ENCODE results near the gene HNRNPAB. TPM values are rescaled to one million over a fixed set of nuclear protein-coding genes. Genes with fewer than 3 reads are reported as not detected.

Gene HNRNPAB
- total RNA-seq, 4 donors from 2014 or later = 115 to 199 (median 169) TPM

DNA sequence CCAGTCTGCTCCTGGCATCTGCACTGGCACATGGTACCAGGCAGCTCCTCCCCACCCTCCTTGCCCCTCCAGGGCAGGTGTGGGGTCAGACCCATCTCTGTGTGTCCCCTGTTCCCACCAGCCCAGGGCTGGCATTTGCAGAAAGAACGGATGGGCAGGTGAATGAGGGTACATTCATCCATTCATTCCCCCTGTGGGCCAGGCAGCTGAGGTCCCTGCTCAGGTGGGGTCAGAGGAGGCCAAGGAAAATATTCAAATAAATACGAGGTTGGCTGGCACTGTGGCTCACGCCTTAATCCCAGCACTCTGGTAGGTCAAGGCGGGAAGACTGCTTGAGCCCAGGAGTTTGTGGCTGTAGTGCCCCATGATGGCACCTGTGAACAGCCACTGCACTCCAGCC, 53.3 kb downstream of the HNRNPAB start:
- intact Hi-C loops (cut with DNase I; ENCODE audit: low total_unique reads) = no loop called here
- H3K9me3 ChIP-seq = no peaks in the 10 kb centered on the region
- no peak overlapping the region for H3K27ac ChIP-seq
- WGBS, 2 donors (ENCODE audit: low coverage in 1 of 2) = 84% methylated on average over 4 of the region's 4 CpGs; no CpG with 5 or more reads in 1 of the 2 donors
- H3K27me3 ChIP-seq = no peaks in the 10 kb centered on the region
- no peak for DNase-seq
- H3K36me3 ChIP-seq = no peaks in the 10 kb centered on the region
- TF ChIP-seq, protein P1, sequence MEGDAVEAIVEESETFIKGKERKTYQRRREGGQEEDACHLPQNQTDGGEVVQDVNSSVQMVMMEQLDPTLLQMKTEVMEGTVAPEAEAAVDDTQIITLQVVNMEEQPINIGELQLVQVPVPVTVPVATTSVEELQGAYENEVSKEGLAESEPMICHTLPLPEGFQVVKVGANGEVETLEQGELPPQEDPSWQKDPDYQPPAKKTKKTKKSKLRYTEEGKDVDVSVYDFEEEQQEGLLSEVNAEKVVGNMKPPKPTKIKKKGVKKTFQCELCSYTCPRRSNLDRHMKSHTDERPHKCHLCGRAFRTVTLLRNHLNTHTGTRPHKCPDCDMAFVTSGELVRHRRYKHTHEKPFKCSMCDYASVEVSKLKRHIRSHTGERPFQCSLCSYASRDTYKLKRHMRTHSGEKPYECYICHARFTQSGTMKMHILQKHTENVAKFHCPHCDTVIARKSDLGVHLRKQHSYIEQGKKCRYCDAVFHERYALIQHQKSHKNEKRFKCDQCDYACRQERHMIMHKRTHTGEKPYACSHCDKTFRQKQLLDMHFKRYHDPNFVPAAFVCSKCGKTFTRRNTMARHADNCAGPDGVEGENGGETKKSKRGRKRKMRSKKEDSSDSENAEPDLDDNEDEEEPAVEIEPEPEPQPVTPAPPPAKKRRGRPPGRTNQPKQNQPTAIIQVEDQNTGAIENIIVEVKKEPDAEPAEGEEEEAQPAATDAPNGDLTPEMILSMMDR (IDR thresholded peaks at IDR 0.05) = no peak
- TF ChIP-seq POLR2AphosphoS5 (IDR thresholded peaks at IDR 0.05) (no peak), POLR2A (IDR thresholded peaks at IDR 0.05) (no peak), EP300 (IDR thresholded peaks at IDR 0.05; ENCODE audit: low read depth) (no peak)
- H3K4me1 ChIP-seq = no peaks in the 10 kb centered on the region
- H3K4me3 ChIP-seq = no peak overlapping the region
- in situ Hi-C loops (cut with MboI; ENCODE audit: low pct_ligation_motif_present in 1 of 4, low pct_unique_long_range_greater_than_20kb in 1 of 4, low sequenced_read_pairs in 3 of 4) = no loop called here

DNA sequence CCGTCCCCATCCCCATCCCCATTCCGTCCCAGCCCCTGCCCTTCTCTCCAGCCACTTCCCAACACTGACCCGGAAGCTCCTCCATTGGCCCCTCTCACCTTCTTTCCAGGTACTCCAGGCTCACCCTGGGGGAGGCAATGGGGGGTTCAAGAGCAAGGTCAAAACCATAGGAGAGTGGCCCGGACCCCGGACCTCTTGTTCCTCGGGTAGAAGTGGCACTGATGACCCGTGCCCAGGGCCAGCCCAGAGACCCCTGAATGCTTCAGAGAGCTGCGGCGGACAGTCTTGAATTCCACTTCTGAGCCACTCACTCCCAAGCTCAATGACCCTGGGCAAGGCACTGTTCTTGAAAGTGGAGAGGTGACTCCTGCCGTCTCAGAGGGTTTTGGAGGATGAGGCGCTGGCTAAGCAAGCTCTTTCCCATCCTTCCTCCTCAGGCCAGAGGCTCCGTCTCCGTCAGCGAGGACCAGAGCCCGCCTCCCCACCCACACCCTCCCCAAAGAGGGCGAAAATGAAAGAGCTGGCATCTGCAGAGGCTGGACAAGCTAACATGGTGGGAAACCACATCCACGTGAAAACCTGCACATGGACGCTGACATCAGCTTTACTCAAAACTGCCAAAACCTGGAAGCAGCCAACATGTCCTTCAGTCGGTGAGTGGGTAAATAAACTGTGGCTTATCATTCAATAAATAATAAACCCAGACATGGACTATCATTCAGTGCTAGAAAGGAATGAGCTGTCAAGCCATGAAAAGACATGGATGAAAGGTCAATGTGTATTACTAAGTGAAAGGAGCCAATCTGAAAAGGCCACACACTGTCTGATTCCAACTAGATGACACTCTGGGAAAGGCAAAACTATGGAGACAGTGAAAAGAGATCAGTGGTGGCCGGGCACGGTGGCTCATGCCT, 55.5 kb downstream of the HNRNPAB start:
- Histone ChIP-seq H3K36me3 (no peaks in the 10 kb centered on the region), H3K27me3 (no peaks in the 10 kb centered on the region), H3K4me1 (no peaks in the 10 kb centered on the region), H3K4me3 (no peak overlapping the region), H3K9me3 (no peaks in the 10 kb centered on the region), H3K27ac (no peak overlapping the region)
- in situ Hi-C loops (cut with MboI; ENCODE audit: low pct_ligation_motif_present in 1 of 4, low pct_unique_long_range_greater_than_20kb in 1 of 4, low sequenced_read_pairs in 3 of 4) = no loop called here
- DNase-seq = no peak
- TF ChIP-seq POLR2A (IDR thresholded peaks at IDR 0.05) (no peak), EP300 (IDR thresholded peaks at IDR 0.05; ENCODE audit: low read depth) (no peak), POLR2AphosphoS5 (IDR thresholded peaks at IDR 0.05) (no peak)
- TF ChIP-seq, protein P1 (IDR thresholded peaks at IDR 0.05) = no peak
- 38 to 83% methylated on average over 3 to 21 of the region's 21 CpGs for WGBS, 2 donors (ENCODE audit: low coverage in 1 of 2)
- intact Hi-C loops (cut with DNase I; ENCODE audit: low total_unique reads) = no loop called here

Other genes starting within 250 kb of the HNRNPAB start
- gene PROP1, start 208.3 kb upstream of the HNRNPAB start, total RNA-seq = not detected
- 1 to 10 TPM in 2 of 4 donors, under 1 TPM in 2; 0.55 to 2.6 (median 1.2) TPM for gene N4BP3, start 91.0 kb upstream of the HNRNPAB start, total RNA-seq
- gene RMND5B, start 73.5 kb upstream of the HNRNPAB start, total RNA-seq = 100 to 1,000 TPM in 1 of 4 donors, 10 to 100 TPM in 3; 36.7 to 149 (median 37.8) TPM
- gene NHP2, start 50.6 kb upstream of the HNRNPAB start, total RNA-seq = 100 to 1,000 TPM in 2 of 4 donors, 10 to 100 TPM in 2; 28.1 to 116 (median 96.7) TPM
- not detected for gene GMCL2, start 17.2 kb upstream of the HNRNPAB start, total RNA-seq
- gene PHYKPL, start 28.3 kb downstream of the HNRNPAB start, total RNA-seq = 100 to 1,000 TPM; 124 to 405 (median 197) TPM